HG02973 (cell line): ENCODE measurements around the gene KLHL29.

Experiments
- ATAC-seq: cut with Tn5 transposase; IDR thresholded peaks from one replicate; pipeline ENCODE4 v1.9.1; 2021; ENCODE audit warnings: moderate library complexity; ENCODE audit not compliant: unreplicated experiment

KLHL29 gene

GRCh38 chr2:23687214-23687613 lies 302.2 kb downstream of the KLHL29 start:
- no peak for ATAC-seq

- no peak for ATAC-seq
Measured at GRCh38 chr2:23687713-23688112, 302.7 kb downstream of the KLHL29 start.

GRCh38 chr2:23688486-23689130 lies 303.6 kb downstream of the KLHL29 start:
- ATAC-seq: no peak

GRCh38 chr2:23689131-23689700 lies 304.2 kb downstream of the KLHL29 start:
- no peak for ATAC-seq

GRCh38 chr2:23689891-23690290 lies 304.9 kb downstream of the KLHL29 start:
- no peak for ATAC-seq

GRCh38 chr2:23690421-23691105 lies 305.6 kb downstream of the KLHL29 start:
- ATAC-seq: no peak

GRCh38 chr2:23691106-23691470 lies 306.1 kb downstream of the KLHL29 start:
- no peak for ATAC-seq

GRCh38 chr2:23691565-23691964 lies 306.6 kb downstream of the KLHL29 start:
- ATAC-seq: no peak

- ATAC-seq: no peak
Measured at GRCh38 chr2:23692263-23692662, 307.3 kb downstream of the KLHL29 start.

- ATAC-seq: no peak
Measured at GRCh38 chr2:23692851-23693605, 308.0 kb downstream of the KLHL29 start.

- no peak for ATAC-seq
Measured at GRCh38 chr2:23693606-23693951, 308.6 kb downstream of the KLHL29 start.

- ATAC-seq: no peak
Measured at GRCh38 chr2:23694058-23695045, 309.4 kb downstream of the KLHL29 start.

- no peak for ATAC-seq
Measured at GRCh38 chr2:23695214-23695889, 310.4 kb downstream of the KLHL29 start.

GRCh38 chr2:23695890-23696751 lies 311.1 kb downstream of the KLHL29 start:
- ATAC-seq: no peak

- ATAC-seq: no peak
Measured at GRCh38 chr2:23696752-23697045, 311.7 kb downstream of the KLHL29 start.

- ATAC-seq: no peak
Measured at GRCh38 chr2:23697256-23698075, 312.5 kb downstream of the KLHL29 start.

GRCh38 chr2:23698116-23698693 lies 313.2 kb downstream of the KLHL29 start:
- ATAC-seq: no peak
